Measurements from ENCODE around the gene C22orf23.

GRCh38 chr22:37994982-37995381 lies 41.6 kb upstream of the C22orf23 start:
- TF ChIP-seq CTCF (conservative IDR thresholded peaks at IDR 0.05 in 1 of 2, IDR thresholded peaks at IDR 0.05 in 1 of 2; ENCODE audit: extremely low read depth in 1 of 2, insufficient read depth in 1 of 2, low read depth in 1 of 2, low read length in 2 of 2): no peak
- TF ChIP-seq EZH2 (IDR thresholded peaks at IDR 0.05; ENCODE audit: borderline replicate concordance, low read length): no peak

Data from mammary epithelial cell (primary cell).